ENCODE measurements around the gene HAUS5.
A peak's percentile ranks its signal among the peaks of the same experiment; 100 is the strongest.
"Not testable (repeated sequence)": the region's sequence is repeated elsewhere in the genome, so short reads cannot be mapped to it uniquely, and the experiment has no call there.

Gene HAUS5

GRCh38 chr19:35643255-35644205 is 31.0 kb downstream of the HAUS5 start:
- DNase-seq (ENCODE audit: low spot score), result peak; percentile 82

- DNase-seq (ENCODE audit: low spot score), result peak; percentile 93
These were observed 31.9 kb downstream of the HAUS5 start for GRCh38 chr19:35644206-35644986.

- DNase-seq (ENCODE audit: low spot score), result peak; percentile 23
These were observed 32.6 kb downstream of the HAUS5 start for GRCh38 chr19:35644987-35645679.

- DNase-seq (ENCODE audit: low spot score), result no peak
These were observed 33.4 kb downstream of the HAUS5 start for GRCh38 chr19:35645680-35646511.

- peak; percentile 98 for DNase-seq (ENCODE audit: low spot score)
These were observed 35.8 kb downstream of the HAUS5 start, which contains the start of gene COX6B1 for GRCh38 chr19:35648017-35648961. TSS of gene COX6B1 (plus strand) at chr19:35648323. CDS start at chr19:35651244, 2,921 bp downstream.

- DNase-seq (ENCODE audit: low spot score), result no peak
These were observed 38.0 kb downstream of the HAUS5 start for GRCh38 chr19:35650581-35650980.

- DNase-seq (ENCODE audit: low spot score), result not testable (repeated sequence)
These were observed 42.3 kb downstream of the HAUS5 start for GRCh38 chr19:35654828-35655227.

GRCh38 chr19:35655600-35655999 is 43.1 kb downstream of the HAUS5 start:
- DNase-seq (ENCODE audit: low spot score), result no peak

GRCh38 chr19:35656700-35657099 is 44.2 kb downstream of the HAUS5 start:
- DNase-seq (ENCODE audit: low spot score), result no peak

- DNase-seq (ENCODE audit: low spot score), result no peak
These were observed 45.6 kb downstream of the HAUS5 start for GRCh38 chr19:35657904-35658700.

GRCh38 chr19:35661995-35662340 is 49.4 kb downstream of the HAUS5 start:
- DNase-seq (ENCODE audit: low spot score), result no peak

GRCh38 chr19:35663981-35664380 is 51.4 kb downstream of the HAUS5 start:
- DNase-seq (ENCODE audit: low spot score), result no peak

- DNase-seq (ENCODE audit: low spot score), result no peak
These were observed 52.6 kb downstream of the HAUS5 start for GRCh38 chr19:35665157-35665556.

- DNase-seq (ENCODE audit: low spot score), result no peak
These were observed 53.1 kb downstream of the HAUS5 start for GRCh38 chr19:35665604-35666003.

GRCh38 chr19:35666251-35666913 is 53.8 kb downstream of the HAUS5 start, which contains the start of gene UPK1A:
TSS of gene UPK1A (plus strand) at chr19:35666517. CDS start at chr19:35666813, 296 bp downstream.
- no peak for DNase-seq (ENCODE audit: low spot score)

- DNase-seq (ENCODE audit: low spot score), result no peak
These were observed 57.0 kb downstream of the HAUS5 start for GRCh38 chr19:35669566-35669965.

- no peak for DNase-seq (ENCODE audit: low spot score)
These were observed 57.4 kb downstream of the HAUS5 start for GRCh38 chr19:35669974-35670373.

GRCh38 chr19:35670686-35671085 is 58.2 kb downstream of the HAUS5 start:
- no peak for DNase-seq (ENCODE audit: low spot score)

- DNase-seq (ENCODE audit: low spot score), result no peak
These were observed 59.3 kb downstream of the HAUS5 start for GRCh38 chr19:35671818-35672217.

All from LoVo (cell line).